LNCaP clone FGC (cell line): ENCODE measurements around the gene SETDB1.
"Not testable (repeated sequence)": the region's sequence is repeated elsewhere in the genome, so short reads cannot be mapped to it uniquely, and the experiment has no call there.

Source experiments
- DNase-seq: peaks from one replicate; pipeline ENCODE4 v3.0.0-alpha.2; 2011; ENCODE audit warnings: low read depth
- H3K4me3 ChIP-seq: 2 replicates; pipeline ENCODE4 v1.5.1; 2011; ENCODE audit warnings: mild to moderate bottlenecking, low read depth, low read length, control low read depth
- TF ChIP-seq, protein P1 (sequence below): IDR thresholded peaks from 2 replicates; pipeline ENCODE4 v1.5.1; 2012; ENCODE audit warnings: mild to moderate bottlenecking; ENCODE audit not compliant: control insufficient read depth, insufficient read depth; ENCODE audit errors: extremely low read depth

The SETDB1 gene

DNA sequence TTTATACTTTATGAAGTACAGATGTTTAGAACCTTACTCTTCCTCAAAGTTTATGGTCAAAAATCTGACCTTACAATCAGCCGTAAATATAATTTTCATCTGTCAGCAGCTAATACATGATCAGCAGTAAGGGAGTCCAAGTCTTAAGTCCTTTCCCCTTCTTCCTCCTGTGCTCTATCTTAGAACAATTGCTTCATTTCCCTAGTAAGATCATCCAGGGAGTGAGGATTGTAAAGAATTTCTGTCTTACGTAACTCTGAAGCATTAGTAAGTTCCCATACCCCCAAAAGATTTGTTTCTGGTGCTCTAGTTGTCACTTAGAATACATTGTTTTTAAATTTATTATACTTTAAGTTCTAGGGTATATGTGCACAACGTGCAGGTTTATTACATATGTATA, 2.1 kb downstream of the SETDB1 start:
- TF ChIP-seq, protein P1, sequence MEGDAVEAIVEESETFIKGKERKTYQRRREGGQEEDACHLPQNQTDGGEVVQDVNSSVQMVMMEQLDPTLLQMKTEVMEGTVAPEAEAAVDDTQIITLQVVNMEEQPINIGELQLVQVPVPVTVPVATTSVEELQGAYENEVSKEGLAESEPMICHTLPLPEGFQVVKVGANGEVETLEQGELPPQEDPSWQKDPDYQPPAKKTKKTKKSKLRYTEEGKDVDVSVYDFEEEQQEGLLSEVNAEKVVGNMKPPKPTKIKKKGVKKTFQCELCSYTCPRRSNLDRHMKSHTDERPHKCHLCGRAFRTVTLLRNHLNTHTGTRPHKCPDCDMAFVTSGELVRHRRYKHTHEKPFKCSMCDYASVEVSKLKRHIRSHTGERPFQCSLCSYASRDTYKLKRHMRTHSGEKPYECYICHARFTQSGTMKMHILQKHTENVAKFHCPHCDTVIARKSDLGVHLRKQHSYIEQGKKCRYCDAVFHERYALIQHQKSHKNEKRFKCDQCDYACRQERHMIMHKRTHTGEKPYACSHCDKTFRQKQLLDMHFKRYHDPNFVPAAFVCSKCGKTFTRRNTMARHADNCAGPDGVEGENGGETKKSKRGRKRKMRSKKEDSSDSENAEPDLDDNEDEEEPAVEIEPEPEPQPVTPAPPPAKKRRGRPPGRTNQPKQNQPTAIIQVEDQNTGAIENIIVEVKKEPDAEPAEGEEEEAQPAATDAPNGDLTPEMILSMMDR, result no peak
- DNase-seq, result no peak

GRCh38 chr1:150928775-150929174, 2.6 kb downstream of the SETDB1 start:
- H3K4me3 ChIP-seq, DNase-seq: not testable (repeated sequence)

More for the DNA sequence above, 2.1 kb downstream of the SETDB1 start:
- H3K4me3 ChIP-seq, result no peak overlapping the region

DNA sequence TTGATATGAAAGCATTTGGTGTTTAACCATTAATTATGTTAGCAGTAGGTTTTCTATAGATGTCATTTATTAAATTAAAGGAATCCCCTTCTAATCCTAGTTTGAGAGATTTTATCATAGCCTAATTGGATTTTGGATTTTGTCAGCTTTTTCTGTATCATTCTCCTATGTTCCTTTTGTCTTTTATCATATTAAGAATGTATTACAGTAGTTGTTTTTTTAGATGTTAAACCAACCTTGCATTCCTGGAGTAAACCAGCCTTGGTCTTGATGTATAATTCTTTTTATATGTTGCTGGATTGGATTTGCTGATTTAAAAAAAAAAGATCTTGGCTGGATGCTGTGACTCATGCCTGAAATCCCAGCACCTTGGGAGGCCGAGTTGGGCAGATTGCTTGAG, 5.6 kb downstream of the SETDB1 start:
- H3K4me3 ChIP-seq, result no peak overlapping the region
- DNase-seq, result no peak
- TF ChIP-seq, protein P1, result no peak

DNA sequence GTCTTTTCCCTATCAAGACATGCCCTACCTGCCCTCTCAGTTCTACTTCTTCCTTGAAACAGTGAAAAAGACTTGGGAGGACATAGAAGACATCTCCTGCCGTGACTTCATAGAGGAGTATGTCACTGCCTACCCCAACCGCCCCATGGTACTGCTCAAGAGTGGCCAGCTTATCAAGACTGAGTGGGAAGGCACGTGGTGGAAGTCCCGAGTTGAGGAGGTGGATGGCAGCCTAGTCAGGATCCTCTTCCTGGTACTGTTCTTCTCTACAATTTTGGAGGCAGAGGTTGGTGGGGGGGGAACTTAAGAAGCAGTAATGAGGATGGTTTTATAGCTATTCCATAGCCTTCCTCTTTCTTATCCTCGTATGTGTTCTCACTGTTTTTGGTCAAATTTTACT, 18.7 kb downstream of the SETDB1 start:
- no peak overlapping the region for H3K4me3 ChIP-seq
- TF ChIP-seq, protein P1, result no peak
- no peak for DNase-seq

GRCh38 chr1:150954708-150955107, 28.5 kb downstream of the SETDB1 start:
- TF ChIP-seq, protein P1, result no peak
- no peak overlapping the region for H3K4me3 ChIP-seq
- DNase-seq, result no peak

GRCh38 chr1:150955280-150955679, 29.1 kb downstream of the SETDB1 start:
- DNase-seq, result no peak
- no peak overlapping the region for H3K4me3 ChIP-seq
- TF ChIP-seq, protein P1, result no peak

GRCh38 chr1:150957666-150958065, 31.5 kb downstream of the SETDB1 start:
- H3K4me3 ChIP-seq, result no peak overlapping the region
- no peak for DNase-seq
- TF ChIP-seq, protein P1, result no peak
